GM12865 (cell line): ENCODE data around the gene UBE2Q1.
A peak's percentile ranks its signal among the peaks of the same experiment; 100 is the strongest.
"Not testable (repeated sequence)": the region's sequence is repeated elsewhere in the genome, so short reads cannot be mapped to it uniquely, and the experiment has no call there.

ENCODE experiments used
- DNase-seq: peaks from one replicate; pipeline ENCODE4 v3.0.0; 2010; ENCODE audit warnings: low read depth
- H3K4me3 ChIP-seq: 2 replicates; pipeline ENCODE4 v1.5.1; 2011; ENCODE audit warnings: mild to moderate bottlenecking, low read depth, low read length, control low read depth
- CTCF ChIP-seq: IDR thresholded peaks from 2 replicates; pipeline ENCODE4 v1.5.1; 2011; ENCODE audit warnings: low read length, control low read depth, low read depth, inconsistent platforms; ENCODE audit not compliant: insufficient read depth; ENCODE audit errors: missing control alignments

The UBE2Q1 gene

DNA sequence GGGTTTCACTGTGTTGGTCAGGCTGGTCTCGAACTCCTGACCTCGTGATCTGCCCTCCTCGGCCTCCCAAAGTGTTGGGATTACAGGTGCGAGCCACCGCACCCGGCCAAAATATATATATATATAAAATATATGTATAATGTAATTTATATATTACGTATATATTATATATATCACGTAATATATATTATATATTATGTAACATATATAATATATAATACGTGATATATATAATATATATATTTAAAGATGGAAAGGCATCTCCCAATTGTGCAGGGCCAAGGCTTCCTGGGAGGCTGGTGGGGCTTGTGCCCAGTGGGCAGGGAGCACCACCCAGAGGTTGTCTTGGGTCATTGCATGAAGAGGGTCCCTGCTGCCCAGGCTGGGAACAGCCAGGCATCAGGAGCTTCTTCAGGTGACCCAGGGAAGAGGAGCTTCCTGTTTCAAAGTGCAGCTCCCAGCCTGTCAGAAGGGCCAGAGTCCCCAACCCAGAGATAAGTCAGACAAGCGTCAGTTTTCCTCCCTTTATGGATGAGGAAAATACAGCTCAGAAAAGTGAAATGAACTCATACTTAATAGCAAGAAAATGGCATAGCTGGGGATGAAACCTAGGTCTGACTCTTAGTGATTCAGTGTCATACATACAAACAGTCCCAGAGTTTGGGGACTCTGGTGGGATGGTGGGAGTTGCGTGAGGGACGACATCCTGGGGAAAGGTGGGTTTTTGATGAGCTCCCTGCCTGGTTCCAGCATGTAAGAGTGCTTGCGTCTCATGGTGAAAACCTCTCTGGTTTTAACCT, 12.0 kb downstream of the UBE2Q1 start:
- peak; percentile 74 for DNase-seq
- H3K4me3 ChIP-seq = no peak overlapping the region
- TF ChIP-seq CTCF = peak; percentile 85

DNA sequence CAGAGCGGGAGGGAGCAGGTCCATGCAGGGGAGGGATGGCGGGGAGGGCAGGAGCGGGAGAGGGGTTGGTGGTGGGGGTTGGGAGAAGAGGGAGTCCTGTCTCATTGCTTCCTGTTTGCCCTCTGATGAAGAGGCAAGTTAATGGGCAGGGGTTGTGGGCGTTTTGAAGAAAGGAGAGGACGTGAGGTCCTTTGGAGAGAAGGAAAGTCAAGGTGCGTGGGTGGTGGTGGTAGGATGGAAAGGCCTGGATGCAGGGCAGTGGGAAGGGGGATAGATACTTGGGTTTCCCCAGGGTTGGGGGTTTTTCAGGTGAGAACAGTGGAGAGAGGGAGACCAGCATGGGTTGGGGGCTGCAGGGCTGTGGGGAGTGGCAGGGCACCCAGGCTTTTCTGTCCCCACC, 17.2 kb downstream of the UBE2Q1 start:
- no peak for TF ChIP-seq CTCF
- no peak for DNase-seq
- no peak overlapping the region for H3K4me3 ChIP-seq

DNA sequence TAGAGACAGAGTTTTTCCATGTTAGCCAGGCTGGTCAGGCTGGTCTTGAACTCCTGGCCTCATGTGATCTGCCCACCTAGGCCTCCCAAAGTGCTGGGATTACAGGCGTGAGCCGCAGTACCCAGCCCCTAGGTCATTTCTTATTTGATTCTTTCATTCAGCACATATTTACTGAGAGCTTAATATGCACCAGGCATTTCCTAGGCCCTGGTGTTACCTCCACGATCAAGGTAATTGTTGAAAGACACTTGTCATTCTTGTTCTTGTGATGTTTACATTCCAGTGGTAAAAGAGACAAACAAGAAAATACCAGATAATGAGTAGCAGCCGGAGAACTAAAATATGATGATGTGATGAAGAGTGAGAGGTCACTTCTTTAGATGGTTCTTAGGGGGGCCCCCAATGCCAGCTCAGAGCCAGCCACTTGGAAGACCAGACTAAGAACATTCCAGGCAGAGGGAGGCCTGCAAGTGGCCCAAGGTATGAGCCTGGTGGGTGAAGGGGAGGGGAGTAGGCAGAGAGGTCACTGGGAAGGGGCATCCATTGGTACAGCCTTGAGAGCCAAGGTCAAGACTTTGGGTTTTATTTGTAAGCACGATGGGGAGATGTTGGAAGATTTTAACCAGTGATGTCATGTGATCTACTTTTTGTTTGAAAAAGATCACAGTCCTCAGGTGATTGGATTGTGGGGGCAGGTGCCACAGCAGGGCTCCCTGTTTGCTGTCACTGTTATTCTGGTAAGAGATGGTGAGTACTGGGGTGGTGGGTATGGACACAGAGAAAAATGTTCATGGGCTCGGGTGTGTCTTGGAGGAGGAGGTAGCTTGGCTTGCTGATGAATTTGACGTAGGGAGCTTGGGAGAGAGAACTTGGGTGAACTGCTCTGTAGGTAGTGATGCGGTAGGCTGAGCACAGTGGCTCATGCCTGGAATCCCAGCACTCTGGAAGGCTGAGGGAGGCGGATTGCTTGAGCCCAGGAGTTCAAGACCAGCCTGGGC, 18.7 kb downstream of the UBE2Q1 start:
- DNase-seq = no peak
- no peak for TF ChIP-seq CTCF
- no peak overlapping the region for H3K4me3 ChIP-seq

DNA sequence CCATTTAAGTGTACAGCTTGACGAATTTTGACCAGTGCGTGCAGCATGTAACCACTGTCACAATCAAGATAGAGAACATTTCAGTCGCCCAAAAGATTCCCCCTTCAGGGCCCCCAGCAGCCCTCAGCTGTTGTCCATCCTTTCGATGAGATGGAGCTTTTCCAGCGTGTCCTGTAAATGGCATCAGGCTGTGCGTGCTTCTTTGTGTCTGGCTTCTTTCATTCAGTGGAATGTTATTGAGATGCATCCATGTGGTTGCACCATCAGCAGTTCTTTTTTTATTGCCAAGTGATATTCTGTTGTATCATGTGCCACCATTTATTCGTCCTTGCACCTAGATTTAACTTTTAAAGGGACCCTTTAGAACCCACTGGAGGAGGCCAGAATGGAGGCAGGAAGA, 21.9 kb downstream of the UBE2Q1 start:
- TF ChIP-seq CTCF = no peak
- H3K4me3 ChIP-seq = no peak overlapping the region
- DNase-seq = no peak

DNA sequence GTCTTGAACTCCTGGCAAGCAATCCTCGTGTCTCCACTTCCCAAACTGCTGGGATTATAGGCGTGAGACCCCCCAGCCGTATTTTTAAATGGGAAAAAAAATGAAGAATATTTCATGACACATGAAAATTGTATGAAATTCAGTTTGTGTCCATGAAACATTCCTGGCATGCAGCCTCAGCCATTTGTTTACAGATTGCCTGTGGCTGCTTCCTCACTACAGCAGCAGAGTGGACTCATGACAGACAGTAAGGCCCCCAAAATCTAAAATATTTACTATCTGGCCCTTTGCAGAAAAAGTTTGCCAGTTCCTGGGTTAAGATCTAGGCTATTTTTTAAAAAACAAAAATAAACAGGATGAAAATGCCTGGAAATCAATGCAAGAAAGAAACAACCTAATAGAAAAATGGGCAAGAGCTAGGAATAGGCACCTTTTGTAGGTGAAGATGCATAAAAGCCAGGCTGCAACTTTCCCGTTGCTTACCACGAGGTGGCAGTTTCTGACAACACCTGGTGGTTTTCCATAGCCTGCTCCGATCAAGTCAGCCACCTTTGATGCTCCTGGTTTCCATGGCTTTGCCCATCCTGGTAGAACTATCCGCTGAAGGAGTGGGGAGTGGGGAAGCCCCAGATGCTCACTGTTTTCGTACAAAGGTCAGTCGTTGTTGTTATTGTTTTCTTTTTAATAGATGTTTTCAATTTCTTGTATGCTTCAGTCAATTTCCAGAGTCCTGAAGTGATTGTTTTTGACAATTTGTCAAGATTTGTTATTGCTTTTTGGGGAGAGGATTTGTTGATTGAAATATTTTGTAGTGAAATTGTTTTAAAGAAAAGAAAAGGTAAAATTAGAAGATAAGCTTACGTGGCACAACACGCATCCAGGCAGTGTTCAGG, 24.3 kb downstream of the UBE2Q1 start:
- peak; percentile 42 for DNase-seq
- TF ChIP-seq CTCF = peak; percentile 47

GRCh38 chr1:154531950-154532349, 26.5 kb downstream of the UBE2Q1 start:
- not testable (repeated sequence) for DNase-seq, H3K4me3 ChIP-seq

More for the DNA sequence above, 24.3 kb downstream of the UBE2Q1 start:
- H3K4me3 ChIP-seq = no peak overlapping the region
